Fibroblast of gingiva (primary cell): ENCODE results near the gene PTPRC.
A peak's percentile ranks its signal among the peaks of the same experiment; 100 is the strongest.

Experiments used
- DNase-seq: peaks from one replicate; pipeline ENCODE4 v3.0.0-alpha.2; 2011; ENCODE audit warnings: low read depth

PTPRC gene

DNA sequence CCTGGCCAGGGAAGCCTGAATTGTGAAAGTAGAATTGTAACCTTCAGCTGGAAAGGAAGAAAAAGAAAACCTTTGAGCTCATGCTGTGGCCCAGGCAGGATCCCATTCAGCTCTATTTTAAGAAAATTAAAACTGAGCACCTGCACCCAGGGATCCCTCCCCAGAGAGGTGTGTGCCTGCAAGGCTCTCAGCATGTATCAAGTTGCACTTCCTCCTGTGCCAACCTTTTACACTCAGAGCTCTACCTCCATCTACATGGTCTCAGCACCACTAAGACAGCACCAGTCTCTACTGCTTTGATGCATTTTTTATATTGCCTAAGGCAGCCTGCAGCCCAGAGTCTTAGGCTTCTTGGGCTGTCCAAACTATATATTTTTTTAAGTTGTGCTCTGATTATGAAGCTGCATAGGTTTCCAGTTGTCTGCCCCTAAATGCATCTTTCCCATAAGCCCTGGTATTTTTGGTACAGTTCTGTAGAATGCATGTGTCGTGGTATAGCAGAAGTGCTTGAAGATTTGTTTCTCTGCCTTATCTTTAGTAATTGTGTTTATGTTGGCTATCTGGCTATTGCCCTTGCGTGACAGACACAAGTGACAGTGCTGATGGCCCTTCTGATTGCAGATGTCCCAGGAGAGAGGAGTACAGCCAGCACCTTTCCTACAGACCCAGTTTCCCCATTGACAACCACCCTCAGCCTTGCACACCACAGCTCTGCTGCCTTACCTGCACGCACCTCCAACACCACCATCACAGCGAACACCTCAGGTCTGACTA lies 63.1 kb downstream of the PTPRC start:
- DNase-seq, result no peak

DNA sequence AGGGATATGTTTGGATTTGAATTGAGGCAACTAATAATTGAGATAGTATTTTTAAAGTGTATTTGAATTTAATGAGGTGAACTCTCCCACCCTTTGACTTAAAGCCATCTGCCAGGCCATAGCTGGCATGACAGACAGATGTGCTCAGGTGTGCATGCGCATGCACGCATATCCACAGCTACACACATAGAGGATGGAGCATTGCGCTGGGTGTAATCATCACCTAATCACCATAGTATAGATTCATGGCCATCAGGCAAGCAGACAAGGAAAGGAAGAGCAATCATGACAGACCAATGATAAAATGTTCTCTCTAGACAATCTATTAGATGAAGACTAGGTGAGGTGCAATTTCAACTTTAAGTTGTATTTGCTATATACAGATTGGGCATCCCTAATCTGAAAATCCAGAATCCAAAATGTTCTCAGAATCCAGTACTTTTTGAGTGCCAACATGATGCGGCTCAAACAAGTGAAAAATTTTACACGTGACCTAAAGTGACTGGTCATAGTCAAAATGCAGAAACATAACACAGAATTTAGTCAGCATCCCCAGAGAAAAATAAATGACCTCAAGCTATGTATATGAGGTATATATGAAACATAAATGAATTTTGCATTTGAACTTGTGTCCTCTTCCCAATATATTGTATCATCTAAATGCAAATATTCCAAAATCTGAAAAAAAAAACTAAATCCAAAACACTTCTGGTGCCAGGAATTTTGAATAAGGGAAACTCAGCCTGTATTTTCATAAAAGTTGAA lies 70.1 kb downstream of the PTPRC start:
- DNase-seq, result no peak

DNA sequence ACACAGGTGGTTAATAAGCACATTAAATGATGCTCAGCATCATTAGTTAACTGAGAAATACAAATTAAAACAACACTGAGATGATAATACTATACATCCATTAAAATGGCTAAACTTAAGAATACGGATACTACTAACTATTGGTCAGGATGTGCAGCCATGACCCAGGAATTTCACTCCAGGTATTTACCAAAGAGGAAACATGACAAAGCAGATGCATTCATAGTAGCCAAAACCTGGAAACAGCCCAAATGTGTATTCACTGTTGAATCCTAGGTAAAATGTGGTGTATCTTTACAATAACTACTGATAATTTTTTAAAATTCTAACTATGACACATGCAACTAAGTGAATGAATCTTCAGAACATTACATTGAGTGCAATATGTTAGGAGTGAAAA lies 73.0 kb downstream of the PTPRC start:
- no peak for DNase-seq

DNA sequence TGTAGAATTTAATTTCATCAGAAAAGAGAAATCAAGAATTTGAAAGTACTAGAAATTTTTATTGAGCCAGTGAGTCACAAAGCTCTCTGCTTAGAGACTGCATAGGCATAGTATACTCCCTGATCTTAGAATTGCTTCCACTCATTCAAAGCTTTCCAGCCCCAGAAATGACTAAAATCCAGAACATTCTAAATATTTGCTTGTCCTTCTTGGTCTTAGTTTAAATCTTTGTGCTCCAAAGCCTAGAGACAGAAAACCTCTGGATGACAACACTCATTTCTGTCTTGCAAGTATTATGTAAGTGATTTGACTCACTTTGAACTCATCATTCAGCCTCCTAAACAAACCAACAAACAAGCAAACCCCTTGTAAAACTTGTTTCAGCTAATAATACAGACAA lies 74.2 kb downstream of the PTPRC start:
- peak; percentile 3 for DNase-seq

DNA sequence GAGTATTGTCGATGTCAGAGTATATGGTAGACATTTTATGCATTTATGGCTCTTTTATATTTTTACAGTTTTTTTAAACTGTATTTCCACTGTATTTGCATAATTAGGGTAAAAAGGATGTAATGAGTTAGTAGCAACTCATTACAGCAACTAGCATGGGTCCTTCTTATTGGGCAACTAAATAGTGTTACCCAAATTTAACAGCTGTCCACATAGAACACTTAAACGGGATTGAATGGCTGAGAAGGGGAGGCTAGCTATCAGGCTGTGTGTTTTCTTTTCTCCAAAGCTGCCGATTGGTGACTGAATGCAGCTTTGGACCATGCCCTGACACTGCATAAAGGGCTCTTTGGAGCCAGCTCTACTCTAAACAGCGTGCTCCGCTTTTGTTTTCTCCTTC lies 75.4 kb downstream of the PTPRC start:
- DNase-seq, result no peak

DNA sequence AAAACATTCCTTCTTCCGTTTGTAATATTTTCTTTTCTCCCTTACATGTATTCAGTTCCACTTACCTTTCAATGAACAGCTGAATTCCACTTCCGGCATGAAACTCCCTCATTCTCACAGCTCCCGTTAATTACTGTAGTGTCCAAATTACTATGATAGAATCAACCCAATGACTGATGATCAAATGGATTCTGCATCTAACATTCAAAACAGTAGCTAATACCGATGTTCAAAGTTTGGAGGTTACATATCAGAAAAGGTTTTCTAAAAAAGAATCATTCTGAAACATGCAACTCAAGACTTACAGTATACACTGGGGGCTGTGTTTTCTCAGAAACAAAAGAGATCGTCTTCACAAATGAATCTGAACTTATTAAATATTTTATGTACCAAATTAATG lies 77.2 kb downstream of the PTPRC start:
- DNase-seq, result no peak

DNA sequence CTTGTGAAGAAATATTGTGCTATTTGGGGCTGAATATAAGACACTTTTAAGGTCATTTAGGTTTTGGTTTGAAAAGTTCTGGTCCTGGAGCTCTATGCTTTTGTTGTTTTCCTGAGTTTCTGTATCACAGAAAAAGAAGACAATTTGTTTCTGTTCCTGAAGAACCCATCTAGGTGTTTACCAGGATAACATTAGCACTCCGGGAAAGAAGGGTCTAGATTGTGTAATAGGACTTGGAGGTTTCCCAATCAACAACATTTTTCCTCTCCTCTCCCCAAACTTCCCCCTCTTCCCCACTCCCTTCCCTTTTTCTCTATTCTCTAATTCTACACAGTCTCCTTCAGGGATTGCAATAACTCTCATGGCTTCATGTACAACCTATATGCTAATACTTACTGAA lies 78.7 kb downstream of the PTPRC start:
- no peak for DNase-seq

DNA sequence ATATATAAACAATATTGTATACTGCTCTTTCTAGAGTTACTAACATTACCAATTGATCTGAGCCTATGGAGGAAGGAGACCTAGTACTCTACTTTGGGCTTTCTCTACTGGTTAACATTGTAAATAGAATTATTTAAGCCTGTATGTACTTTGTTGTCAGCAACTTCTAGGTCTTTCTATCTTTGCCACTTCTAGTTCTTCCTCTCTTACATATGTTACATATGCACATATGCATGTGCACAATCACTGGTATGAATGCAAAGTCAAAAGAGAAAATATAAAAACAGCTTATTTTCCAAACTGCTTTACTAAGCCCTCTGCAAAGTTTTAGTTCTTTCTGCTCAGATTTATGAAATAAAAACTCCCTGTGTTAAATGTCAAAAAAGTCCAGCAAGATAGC lies 84.3 kb downstream of the PTPRC start:
- no peak for DNase-seq

DNA sequence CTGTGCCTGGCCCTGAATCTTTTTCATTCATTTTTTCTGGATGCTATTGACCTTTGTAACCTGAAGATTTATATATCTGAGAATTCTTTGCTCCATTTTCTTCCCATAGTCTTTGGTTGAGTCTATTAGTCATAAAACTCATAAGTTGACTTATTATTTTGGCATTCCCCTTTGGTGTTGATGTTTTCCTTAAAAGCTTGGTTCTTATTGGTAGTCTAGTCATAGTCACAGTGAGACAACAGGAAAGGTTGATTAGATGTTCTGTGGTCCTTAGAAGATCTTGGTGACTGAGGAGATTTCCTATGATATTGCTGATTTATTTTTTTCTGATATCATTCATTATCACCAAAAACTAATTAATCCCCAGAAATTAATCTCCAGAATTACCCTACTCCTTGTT lies 86.2 kb downstream of the PTPRC start:
- DNase-seq, result no peak

DNA sequence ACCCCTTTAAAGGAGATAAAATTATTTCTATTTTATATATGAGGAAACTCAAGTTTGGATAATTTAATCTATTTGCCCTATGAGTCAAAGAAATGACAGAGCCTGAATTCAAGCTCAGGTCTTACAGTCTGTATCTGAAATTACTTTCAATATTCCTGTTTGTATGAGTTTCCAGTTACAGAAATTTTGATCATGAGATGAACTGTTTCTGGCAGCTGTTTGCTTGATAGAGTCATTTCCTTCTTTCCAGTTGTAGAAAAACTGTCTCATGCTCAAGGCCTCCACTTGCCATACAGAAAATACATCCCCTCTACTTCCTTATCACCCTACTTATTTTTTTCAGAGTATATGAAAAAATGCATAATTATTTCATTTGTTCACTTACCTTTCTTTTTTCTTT lies 87.6 kb downstream of the PTPRC start:
- DNase-seq, result peak; percentile 15

DNA sequence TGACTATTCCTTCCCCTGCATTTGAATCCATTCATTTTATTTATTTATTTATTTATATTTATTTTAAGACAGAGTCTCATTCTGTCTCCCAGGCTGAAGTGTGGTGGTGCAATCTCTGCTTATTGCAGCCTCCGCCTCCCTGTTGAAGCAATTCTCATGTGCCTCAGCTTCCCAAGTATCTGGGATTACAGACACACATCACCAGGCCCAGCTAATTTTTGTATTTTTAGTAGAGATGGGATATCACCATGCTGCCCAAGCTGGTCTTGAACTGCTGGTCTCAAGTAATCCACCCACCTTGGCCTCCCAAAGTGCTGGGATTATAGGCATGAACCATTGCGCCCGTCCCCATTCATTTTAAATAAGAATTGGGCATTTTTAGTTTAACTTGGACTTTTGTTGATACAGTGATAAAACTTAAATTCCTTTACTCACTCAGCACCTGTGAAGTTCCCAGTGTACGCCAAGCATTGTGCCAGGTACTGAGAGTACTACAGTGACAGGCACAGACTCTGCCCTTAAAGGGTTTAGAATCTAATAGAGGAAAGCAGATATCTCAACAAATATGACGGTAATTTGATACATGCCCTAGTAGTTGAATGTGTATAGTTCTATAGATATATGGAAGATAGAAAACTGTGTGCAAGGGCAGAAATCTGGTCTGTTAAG lies 90.5 kb downstream of the PTPRC start:
- no peak for DNase-seq

DNA sequence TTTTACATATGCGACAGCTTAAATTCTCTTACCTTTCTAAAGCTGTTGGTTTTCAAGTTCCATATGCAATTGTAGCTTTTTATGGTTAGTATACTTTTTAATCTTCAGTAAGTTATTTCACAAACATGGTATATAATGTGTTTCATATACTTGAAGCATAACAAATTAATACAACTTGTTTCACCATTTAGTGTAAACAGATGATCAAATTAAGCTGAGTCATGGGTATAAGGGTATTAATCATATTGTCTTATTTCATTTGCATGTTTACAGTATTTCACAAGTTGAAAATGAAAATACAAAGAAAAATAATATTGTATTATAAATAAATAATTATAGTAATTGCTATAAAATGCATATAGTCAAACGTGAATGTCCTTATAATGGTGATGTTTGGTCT lies 92.1 kb downstream of the PTPRC start:
- DNase-seq, result peak; percentile 11

DNA sequence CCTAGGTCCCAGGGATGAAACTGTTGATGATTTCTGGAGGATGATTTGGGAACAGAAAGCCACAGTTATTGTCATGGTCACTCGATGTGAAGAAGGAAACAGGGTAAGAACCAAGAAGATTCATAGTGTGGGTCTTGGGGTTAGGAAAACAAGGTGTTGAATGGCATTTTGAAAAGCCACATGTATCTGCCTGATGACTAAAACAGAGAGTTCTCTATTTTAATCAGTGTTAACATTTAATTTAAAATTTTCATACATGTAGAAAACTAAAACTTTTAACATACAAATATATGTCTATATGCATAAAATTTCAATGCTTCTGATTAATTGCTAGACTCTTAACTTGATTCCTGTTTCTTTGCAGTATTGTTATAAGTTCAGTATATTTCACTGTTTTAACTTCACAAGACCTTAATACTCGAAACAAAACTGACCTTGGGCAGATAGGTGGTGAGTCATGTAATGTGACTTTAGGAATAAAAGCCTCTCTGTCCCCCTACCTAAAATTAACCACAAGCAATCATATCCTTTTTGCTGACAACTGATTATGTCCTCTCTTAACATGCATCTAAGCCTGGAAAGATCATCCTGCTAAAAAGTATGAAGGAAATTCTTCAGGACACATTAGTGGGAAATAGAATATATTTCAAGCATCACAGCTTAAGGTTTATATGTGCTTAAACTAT lies 95.6 kb downstream of the PTPRC start:
- no peak for DNase-seq

DNA sequence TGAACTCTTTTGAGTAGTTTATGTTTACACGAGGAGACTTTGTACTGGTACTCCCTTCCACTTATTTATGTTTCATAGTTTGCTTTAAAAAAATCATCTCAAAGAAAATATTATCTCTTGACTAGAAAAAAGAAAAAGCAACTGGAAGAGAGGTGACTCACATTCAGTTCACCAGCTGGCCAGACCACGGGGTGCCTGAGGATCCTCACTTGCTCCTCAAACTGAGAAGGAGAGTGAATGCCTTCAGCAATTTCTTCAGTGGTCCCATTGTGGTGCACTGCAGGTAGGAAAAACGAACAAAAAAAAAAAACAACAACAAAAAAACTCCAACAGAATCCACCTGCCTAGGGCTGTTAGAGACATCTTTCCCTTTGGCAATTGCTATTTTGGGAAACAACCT lies 102.9 kb downstream of the PTPRC start:
- DNase-seq, result no peak

DNA sequence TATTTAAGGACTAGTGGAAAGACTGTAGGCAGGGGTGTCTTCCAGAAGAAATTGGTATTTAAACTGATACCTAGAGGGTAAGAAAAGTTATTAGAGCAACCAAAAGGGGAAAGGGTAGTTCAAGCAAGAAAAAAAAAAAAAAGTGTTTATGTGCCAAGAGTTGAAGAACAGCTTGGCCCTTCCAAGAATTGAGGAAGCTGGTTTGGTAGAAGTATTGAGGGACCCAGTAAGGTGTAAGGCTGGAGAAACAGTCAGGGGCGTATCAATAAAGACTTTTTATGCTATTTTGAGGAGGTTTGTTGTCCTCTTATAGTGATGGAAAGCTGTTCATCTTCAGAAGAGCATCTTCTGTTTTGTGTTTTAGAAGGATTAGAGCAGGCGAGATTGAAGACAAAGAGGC lies 108.3 kb downstream of the PTPRC start:
- no peak for DNase-seq

DNA sequence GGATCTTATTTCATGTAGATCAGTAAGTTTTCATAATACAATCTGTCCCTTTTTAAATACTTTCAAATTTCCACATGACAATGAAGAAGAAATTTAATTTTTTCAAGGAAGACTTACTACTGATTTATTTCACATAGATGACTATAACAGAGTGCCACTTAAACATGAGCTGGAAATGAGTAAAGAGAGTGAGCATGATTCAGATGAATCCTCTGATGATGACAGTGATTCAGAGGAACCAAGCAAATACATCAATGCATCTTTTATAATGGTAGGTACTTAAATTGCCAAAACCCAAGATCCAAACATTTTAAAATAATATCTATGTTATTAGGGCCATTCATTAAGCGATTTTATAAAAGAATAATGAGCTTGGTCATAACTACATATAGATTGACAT lies 110.4 kb downstream of the PTPRC start:
- DNase-seq, result no peak

DNA sequence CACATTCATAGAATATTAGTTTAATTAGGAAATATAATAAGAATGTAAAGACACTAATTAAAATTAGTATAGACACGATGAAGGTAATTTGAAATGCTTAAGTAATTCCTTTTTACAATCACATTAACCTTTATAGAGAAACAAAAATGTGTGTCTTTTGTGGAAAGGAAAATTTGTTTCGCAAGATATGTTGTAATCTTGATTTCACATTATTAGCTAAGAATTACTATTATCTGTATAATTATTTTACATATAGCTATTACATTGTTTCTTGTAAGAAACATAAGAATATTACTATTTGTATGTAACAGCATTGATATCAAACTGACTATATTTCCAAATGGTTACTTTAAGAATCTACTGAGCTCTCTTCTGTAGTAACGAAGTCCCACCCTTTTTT lies 111.2 kb downstream of the PTPRC start:
- no peak for DNase-seq

DNA sequence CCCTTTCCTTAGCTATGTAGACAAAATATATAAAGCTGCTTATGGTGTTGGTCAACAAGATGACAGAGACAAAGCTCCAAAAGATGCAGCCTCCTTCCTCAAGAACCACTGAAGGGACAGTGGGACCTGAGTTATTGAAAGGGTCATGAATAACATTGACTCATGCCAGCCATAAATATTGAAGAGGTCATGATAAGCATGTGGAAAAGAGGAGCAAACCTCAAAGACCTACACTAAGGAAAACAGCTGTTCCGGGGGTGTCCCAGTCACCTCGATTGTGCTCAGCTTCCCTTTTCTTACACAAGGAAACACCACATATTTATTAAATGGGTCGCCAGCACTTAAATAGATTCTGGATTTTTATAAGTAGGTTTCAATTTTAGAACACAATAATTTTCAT lies 112.9 kb downstream of the PTPRC start:
- no peak for DNase-seq

DNA sequence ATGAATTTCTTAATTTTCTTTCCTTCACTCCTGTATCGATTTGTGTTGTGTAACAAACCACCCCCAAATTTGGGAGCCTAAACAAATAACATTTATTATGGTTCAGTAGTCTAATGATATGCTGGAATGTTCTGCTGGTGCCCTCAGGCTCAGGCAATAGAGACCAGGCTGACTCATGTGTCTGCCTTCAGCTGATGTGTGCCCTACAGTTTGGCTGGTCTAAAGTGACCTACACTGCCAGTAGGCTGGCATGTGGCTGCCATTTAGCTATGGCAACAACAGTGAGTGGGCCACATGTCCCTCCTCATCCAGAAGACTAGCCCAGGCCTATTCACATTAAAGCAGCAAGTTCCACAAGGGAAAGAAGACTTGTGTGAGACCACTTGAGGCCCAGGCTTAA lies 115.8 kb downstream of the PTPRC start:
- DNase-seq, result no peak

DNA sequence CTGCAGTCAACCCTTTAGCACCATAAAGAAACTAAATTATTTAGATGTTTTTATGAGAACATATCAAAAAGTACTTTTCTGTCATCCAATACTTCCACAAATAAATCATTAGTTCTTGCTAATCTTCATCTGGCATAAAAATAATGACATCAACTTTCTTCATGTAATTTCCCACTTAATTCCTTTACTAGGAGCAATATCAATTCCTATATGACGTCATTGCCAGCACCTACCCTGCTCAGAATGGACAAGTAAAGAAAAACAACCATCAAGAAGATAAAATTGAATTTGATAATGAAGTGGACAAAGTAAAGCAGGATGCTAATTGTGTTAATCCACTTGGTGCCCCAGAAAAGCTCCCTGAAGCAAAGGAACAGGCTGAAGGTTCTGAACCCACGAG lies 116.9 kb downstream of the PTPRC start:
- no peak for DNase-seq

DNA sequence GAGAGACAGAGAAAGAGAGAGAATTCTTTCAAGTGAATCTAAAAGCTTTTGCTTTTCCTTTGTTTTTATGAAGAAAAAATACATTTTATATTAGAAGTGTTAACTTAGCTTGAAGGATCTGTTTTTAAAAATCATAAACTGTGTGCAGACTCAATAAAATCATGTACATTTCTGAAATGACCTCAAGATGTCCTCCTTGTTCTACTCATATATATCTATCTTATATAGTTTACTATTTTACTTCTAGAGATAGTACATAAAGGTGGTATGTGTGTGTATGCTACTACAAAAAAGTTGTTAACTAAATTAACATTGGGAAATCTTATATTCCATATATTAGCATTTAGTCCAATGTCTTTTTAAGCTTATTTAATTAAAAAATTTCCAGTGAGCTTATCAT lies 117.6 kb downstream of the PTPRC start:
- DNase-seq, result no peak

DNA sequence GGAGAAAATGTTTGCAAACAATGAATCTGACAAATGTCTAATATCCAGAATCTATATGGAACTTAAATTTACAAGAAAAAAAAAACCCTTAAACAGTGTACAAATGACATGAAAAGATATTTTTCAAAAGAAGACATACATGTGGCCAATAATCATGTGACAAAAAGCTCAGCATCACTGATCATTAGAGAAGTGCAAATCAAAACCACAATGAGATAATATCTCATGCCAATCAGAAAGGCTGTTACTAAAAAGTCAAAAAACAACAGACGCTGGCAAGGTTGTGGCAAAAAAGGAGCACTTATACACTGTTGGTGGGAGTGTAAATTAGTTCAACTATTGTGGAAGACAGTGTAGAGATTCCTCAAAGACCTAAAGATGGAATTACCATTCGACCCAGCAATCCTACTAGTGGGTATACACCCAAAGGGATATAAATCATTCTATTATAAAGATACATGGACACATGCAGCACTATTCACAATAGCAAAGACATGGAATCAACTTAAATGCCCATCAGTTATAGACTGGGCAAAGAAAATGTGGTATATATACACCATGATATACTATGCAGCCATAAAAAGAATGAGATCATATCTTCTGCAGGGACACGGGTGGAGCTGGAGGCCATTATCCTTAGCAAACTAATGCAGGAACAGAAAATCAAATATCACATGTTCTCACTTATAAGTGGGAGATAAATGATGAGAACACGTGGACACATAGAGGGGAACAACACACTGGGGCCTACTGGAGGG lies 123.2 kb downstream of the PTPRC start:
- DNase-seq, result no peak
